Measurements from ENCODE around the gene SPATS2.

DNA sequence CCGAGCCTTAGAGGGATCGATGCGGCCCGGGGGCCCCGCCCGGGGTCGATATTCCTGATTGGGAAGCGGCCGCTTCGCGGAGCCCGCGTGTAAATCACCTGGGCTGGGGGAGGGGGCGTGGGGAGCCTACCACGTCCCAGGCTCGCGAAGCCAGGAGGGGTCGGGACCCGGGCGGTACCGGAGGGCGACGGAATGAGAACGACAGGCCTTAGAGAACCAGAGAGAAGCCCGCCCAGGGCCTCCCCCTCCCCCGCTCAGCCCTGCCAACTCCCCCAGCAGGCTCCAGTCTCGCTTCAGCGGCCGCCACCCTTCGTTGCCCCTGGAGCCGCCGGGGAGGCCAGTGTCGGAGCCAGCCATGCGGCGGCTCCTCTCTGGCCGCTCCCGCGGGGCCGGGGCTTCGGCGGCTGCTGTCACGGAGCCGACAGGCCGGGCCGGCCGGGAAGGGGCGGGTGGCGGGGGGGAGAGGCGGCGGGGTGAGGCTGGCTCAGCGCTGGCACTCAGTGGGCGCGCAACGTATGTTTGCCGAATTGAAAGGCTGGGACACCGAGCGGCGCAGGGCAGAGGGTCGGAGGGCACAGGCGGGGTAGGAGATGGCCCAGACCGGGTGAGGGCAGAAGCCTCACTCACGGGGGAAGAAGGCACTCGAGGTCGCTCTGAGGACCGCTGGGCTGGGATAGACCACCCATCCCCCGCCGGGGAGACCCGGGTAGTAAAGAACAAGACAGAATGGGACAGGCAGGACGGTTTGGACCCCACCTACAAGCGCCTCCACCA, 22.0 kb upstream of the SPATS2 start:
- TF ChIP-seq L3MBTL2 (conservative IDR thresholded peaks at IDR 0.05) (no peak), ELF4 (IDR thresholded peaks at IDR 0.05) (no peak), FOXM1 (IDR thresholded peaks at IDR 0.05; ENCODE audit: borderline replicate concordance) (no peak), SP1 (IDR thresholded peaks at IDR 0.05) (no peak)

Measured in HEK293T (cell line).